Osteoblast (primary cell): ENCODE data around the gene BNC1. TPM values are rescaled to one million over a fixed set of nuclear protein-coding genes. Genes with fewer than 3 reads are reported as not detected.

Experiments
- DNase-seq: peaks from one replicate; pipeline ENCODE4 v3.0.0; 2011; ENCODE audit warnings: low spot score, mixed read lengths; ENCODE audit not compliant: insufficient read length; ENCODE audit errors: missing footprints
- H2AFZ ChIP-seq: 2 replicates; pipeline ENCODE4 v1.6.0; 2011; ENCODE audit warnings: mild to moderate bottlenecking, low read length
- H3K27ac ChIP-seq: 2 replicates; pipeline ENCODE4 v1.5.1; 2011; ENCODE audit warnings: mild to moderate bottlenecking, low read depth, low read length, moderate library complexity
- H3K27me3 ChIP-seq: 2 replicates; pipeline ENCODE4 v1.6.0; 2012; ENCODE audit warnings: mild to moderate bottlenecking, control low read depth, inconsistent platforms, low read length, moderate library complexity; ENCODE audit not compliant: insufficient read depth
- H3K36me3 ChIP-seq: 2 replicates; pipeline ENCODE4 v1.5.1; 2011; ENCODE audit warnings: mild to moderate bottlenecking, low read length, control low read depth, moderate library complexity; ENCODE audit not compliant: insufficient read depth
- H3K4me1 ChIP-seq: 2 replicates; pipeline ENCODE4 v1.5.1; 2011; ENCODE audit warnings: mild to moderate bottlenecking, low read length, control low read depth, moderate library complexity; ENCODE audit not compliant: insufficient read depth
- H3K4me2 ChIP-seq: 2 replicates; pipeline ENCODE4 v1.6.0; 2011; ENCODE audit warnings: mild to moderate bottlenecking, low read length; ENCODE audit not compliant: insufficient read depth
- H3K4me3 ChIP-seq: fragments of 200-600 bp; sonication (generic); 3 replicates; pipeline ENCODE4 v1.5.1; 2012; ENCODE audit warnings: mild to moderate bottlenecking, low read length, inconsistent platforms; ENCODE audit not compliant: insufficient read depth
- H3K79me2 ChIP-seq: 2 replicates; pipeline ENCODE4 v1.6.0; 2012; ENCODE audit warnings: mild to moderate bottlenecking, low read length, control low read depth, inconsistent platforms; ENCODE audit not compliant: insufficient read depth
- H3K9me3 ChIP-seq: 2 replicates; pipeline ENCODE4 v1.5.1; 2011; ENCODE audit warnings: low read depth, low read length, control low read depth
- H4K20me1 ChIP-seq: 2 replicates; pipeline ENCODE4 v1.6.0; 2012; ENCODE audit warnings: mild to moderate bottlenecking, low read length, control low read depth; ENCODE audit not compliant: insufficient read depth
- CTCF ChIP-seq: IDR thresholded peaks from 2 replicates; pipeline ENCODE4 v1.5.1; 2011; ENCODE audit warnings: mild to moderate bottlenecking, low read depth, low read length, moderate library complexity; ENCODE audit errors: extremely low read depth
- total RNA-seq: library from RNA; depleted of rRNA; stranded (reverse); fragments of >200 nt; gene quantifications from 2 replicates; pipeline ENCODE4 v1.2.3, GENCODE V29; 2012

Gene BNC1
- total RNA-seq, 1 donor: 3.3 TPM

GRCh38 chr15:83283138-83283812 lies 1.2 kb downstream of the BNC1 start:
- Histone ChIP-seq H3K36me3 (no peaks in the 10 kb centered on the region), H4K20me1 (no peaks in the 10 kb centered on the region), H3K4me1 (peaks cover 37% of the 10 kb centered on the region), H3K79me2 (peaks cover 44% of the 10 kb centered on the region), H2AFZ (peak overlapping the region; percentile 79), H3K4me2 (peak overlapping the region; percentile 75), H3K27me3 (no peaks in the 10 kb centered on the region), H3K4me3 (peak overlapping the region; percentile 83), H3K9me3 (no peaks in the 10 kb centered on the region), H3K27ac (peak overlapping the region; percentile 85)
- TF ChIP-seq CTCF: no peak
- DNase-seq: peak; percentile 87

- H3K9me3 ChIP-seq: no peaks in the 10 kb centered on the region
- H3K4me3 ChIP-seq: peak overlapping the region; percentile 83
- TF ChIP-seq CTCF: no peak
- H3K27ac ChIP-seq: peak overlapping the region; percentile 85
- H3K4me2 ChIP-seq: peak overlapping the region; percentile 75
- H3K4me1 ChIP-seq: peaks cover 32% of the 10 kb centered on the region
- H2AFZ ChIP-seq: peak overlapping the region; percentile 79
- peaks cover 46% of the 10 kb centered on the region for H3K79me2 ChIP-seq
- H3K36me3 ChIP-seq: no peaks in the 10 kb centered on the region
- no peaks in the 10 kb centered on the region for H4K20me1 ChIP-seq
- H3K27me3 ChIP-seq: no peaks in the 10 kb centered on the region
- peak; percentile 88 for DNase-seq
Observed at GRCh38 chr15:83282776-83283137, 1.7 kb downstream of the BNC1 start.

GRCh38 chr15:83282141-83282540 lies 2.3 kb downstream of the BNC1 start:
- Histone ChIP-seq H4K20me1 (no peaks in the 10 kb centered on the region), H3K36me3 (no peaks in the 10 kb centered on the region), H2AFZ (no peak overlapping the region), H3K9me3 (no peaks in the 10 kb centered on the region), H3K27ac (no peak overlapping the region), H3K79me2 (peaks cover 50% of the 10 kb centered on the region), H3K4me1 (peaks cover 27% of the 10 kb centered on the region), H3K4me3 (no peak overlapping the region), H3K27me3 (no peaks in the 10 kb centered on the region), H3K4me2 (peak overlapping the region; percentile 75)
- DNase-seq: no peak
- no peak for TF ChIP-seq CTCF

GRCh38 chr15:83278191-83278590 lies 6.3 kb downstream of the BNC1 start:
- DNase-seq: peak; percentile 81
- no peak overlapping the region for H2AFZ ChIP-seq
- TF ChIP-seq CTCF: no peak
- H3K27me3 ChIP-seq: no peaks in the 10 kb centered on the region
- H3K36me3 ChIP-seq: no peaks in the 10 kb centered on the region
- peaks cover 80% of the 10 kb centered on the region for H3K79me2 ChIP-seq
- H3K4me2 ChIP-seq: no peak overlapping the region
- H3K4me3 ChIP-seq: no peak overlapping the region
- no peaks in the 10 kb centered on the region for H3K9me3 ChIP-seq
- H4K20me1 ChIP-seq: no peaks in the 10 kb centered on the region
- peak overlapping the region; percentile 68 for H3K27ac ChIP-seq
- H3K4me1 ChIP-seq: peaks cover 10% of the 10 kb centered on the region
